ENCODE results near the gene CTNS.

DNA sequence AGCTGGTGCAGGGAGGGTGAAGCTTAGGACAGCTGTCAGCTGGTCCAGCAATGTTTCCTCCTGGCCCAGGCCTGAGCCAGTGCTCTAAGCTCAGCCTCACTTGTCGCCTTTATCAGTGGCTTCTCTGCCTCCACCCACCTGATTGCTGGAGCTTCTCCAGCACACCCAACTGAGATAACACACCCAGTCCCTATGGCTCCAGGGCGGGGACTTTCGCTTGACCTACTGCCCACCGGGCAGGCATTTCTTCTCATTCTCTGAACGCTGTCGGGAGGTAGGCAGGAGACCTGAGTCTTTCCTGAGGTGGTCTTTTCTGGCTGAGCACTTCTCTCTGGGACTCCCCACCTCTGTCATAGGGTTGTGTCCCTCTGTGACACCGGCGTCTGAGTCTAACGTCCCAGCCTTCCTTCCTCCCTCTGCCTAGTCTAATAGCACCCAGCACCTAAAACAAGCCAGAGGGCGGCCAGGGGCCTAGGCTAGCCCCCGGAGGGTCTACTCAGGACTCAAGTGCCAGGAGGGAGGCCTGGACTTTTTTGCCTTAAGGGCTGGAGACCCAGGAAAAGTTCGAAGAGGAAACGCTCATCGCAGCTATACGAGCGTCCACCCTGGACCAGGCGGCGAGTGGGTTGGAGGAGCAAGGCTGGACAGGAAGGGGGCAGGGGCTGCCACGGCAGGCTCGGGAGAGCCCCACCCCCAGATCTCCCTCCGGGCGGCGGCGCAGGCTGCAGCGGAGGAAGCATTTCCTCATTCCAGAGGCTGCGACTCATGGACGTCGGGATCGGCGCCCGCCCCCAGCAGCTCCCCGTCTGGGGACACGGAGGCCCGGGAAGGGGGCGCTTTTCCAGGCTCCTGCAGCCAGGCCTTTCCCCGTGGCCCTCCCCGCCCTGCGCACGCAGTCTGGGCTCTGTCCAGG is 31.1 kb downstream of the CTNS start:
- TF ChIP-seq, protein P1, sequence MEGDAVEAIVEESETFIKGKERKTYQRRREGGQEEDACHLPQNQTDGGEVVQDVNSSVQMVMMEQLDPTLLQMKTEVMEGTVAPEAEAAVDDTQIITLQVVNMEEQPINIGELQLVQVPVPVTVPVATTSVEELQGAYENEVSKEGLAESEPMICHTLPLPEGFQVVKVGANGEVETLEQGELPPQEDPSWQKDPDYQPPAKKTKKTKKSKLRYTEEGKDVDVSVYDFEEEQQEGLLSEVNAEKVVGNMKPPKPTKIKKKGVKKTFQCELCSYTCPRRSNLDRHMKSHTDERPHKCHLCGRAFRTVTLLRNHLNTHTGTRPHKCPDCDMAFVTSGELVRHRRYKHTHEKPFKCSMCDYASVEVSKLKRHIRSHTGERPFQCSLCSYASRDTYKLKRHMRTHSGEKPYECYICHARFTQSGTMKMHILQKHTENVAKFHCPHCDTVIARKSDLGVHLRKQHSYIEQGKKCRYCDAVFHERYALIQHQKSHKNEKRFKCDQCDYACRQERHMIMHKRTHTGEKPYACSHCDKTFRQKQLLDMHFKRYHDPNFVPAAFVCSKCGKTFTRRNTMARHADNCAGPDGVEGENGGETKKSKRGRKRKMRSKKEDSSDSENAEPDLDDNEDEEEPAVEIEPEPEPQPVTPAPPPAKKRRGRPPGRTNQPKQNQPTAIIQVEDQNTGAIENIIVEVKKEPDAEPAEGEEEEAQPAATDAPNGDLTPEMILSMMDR (IDR thresholded peaks at IDR 0.05): no peak
- TF ChIP-seq POLR2A (IDR thresholded peaks at IDR 0.05): no peak

Measured in uterus (tissue), 2 donors.